Keratinocyte (primary cell): Measurements from ENCODE around the gene APOL3.

Experiments
- EZH2 ChIP-seq: IDR thresholded peaks from one replicate; pipeline ENCODE4 v1.6.1; 2012; ENCODE audit warnings: inconsistent platforms, mild to moderate bottlenecking, low read length, moderate library complexity
- TF ChIP-seq, protein P1 (sequence below), 3 experiments: IDR thresholded peaks in 1 of 3; conservative IDR thresholded peaks in 1 of 3; optimal IDR thresholded peaks in 1 of 3; 2 replicates in 2 of 3; 3 replicates in 1 of 3; pipeline versions ENCODE3 to v1.5.1; 2011; ENCODE audit warnings: low read length in 3 of 3, mild to moderate bottlenecking in 3 of 3, moderate library complexity in 2 of 3, control low read depth in 1 of 3, inconsistent platforms in 1 of 3; ENCODE audit not compliant: insufficient read depth in 2 of 3; ENCODE audit errors: extremely low read depth in 1 of 3

DNA sequence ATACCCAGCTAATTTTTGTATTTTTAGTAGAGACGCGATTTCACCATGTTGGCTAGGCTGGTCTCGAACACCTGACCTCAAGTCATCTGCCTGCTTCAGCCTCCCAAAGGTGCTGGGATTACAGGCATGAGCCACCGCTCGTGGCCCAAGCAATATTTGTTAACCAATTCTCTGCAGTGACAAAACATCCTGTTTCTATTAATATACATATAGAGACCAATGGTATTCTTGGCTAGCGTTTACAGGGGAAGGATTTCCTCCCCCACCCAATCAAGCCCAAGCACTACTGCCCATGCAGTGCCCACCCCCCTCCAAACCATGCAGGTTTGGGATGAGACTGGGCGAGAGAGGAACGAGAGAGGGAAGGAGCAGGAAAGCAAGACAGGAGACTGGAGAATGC lies 53.1 kb downstream of the APOL3 start:
- TF ChIP-seq, protein P1, sequence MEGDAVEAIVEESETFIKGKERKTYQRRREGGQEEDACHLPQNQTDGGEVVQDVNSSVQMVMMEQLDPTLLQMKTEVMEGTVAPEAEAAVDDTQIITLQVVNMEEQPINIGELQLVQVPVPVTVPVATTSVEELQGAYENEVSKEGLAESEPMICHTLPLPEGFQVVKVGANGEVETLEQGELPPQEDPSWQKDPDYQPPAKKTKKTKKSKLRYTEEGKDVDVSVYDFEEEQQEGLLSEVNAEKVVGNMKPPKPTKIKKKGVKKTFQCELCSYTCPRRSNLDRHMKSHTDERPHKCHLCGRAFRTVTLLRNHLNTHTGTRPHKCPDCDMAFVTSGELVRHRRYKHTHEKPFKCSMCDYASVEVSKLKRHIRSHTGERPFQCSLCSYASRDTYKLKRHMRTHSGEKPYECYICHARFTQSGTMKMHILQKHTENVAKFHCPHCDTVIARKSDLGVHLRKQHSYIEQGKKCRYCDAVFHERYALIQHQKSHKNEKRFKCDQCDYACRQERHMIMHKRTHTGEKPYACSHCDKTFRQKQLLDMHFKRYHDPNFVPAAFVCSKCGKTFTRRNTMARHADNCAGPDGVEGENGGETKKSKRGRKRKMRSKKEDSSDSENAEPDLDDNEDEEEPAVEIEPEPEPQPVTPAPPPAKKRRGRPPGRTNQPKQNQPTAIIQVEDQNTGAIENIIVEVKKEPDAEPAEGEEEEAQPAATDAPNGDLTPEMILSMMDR (optimal IDR thresholded peaks at IDR 0.05 in 1 of 3, IDR thresholded peaks at IDR 0.05 in 1 of 3, conservative IDR thresholded peaks at IDR 0.05 in 1 of 3; ENCODE audit: extremely low read depth in 1 of 3, insufficient read depth in 2 of 3, low read length in 3 of 3): no peak
- no peak for TF ChIP-seq EZH2
